HG02885 (cell line): ENCODE results near the gene UNCX.
"Not testable (repeated sequence)": the region's sequence is repeated elsewhere in the genome, so short reads cannot be mapped to it uniquely, and the experiment has no call there.

Experiments used
- ATAC-seq: cut with Tn5 transposase; IDR thresholded peaks from one replicate; pipeline ENCODE4 v1.9.1; 2021; ENCODE audit warnings: mild to moderate bottlenecking; ENCODE audit not compliant: unreplicated experiment, poor library complexity

The UNCX gene

DNA sequence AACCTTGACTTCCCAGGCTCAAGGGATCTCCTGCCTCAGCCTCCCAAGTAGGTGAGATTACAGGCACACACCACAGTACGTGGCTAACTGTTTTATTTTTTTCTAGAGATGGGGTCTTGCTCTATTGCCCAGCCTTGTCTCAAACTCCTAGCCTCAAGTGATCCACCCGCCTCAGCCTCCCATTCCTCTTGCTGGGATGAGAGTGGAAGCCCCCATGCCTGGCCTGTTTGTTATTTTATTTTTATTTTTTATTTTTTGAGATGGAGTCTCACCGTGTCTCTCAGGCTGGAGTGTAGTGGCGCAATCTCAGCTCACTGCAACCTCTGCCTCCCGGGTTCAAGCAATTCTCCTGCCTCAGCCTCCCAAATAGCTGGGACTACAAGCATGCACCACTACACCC lies 20.6 kb upstream of the UNCX start:
- not testable (repeated sequence) for ATAC-seq

DNA sequence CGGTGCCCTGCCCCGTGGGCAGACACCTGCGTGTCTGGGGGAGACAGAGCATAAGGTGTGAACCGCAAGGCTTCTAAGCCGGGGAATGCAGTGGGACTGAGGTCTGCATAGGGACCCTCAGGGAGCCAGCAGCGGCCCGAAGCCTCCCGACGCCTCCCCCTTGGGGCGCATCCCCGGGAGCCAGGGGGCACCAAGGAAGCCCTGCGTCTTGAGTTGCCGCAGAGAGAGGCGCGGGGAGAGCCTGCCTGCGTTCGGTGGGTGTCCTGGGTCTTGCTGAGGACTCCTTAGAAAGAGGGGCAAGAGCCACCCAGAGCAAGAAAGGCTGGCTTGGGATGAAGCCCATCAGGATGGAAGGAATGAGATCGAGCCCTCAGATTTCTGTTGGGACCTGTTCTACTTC lies 18.2 kb upstream of the UNCX start:
- no peak for ATAC-seq

DNA sequence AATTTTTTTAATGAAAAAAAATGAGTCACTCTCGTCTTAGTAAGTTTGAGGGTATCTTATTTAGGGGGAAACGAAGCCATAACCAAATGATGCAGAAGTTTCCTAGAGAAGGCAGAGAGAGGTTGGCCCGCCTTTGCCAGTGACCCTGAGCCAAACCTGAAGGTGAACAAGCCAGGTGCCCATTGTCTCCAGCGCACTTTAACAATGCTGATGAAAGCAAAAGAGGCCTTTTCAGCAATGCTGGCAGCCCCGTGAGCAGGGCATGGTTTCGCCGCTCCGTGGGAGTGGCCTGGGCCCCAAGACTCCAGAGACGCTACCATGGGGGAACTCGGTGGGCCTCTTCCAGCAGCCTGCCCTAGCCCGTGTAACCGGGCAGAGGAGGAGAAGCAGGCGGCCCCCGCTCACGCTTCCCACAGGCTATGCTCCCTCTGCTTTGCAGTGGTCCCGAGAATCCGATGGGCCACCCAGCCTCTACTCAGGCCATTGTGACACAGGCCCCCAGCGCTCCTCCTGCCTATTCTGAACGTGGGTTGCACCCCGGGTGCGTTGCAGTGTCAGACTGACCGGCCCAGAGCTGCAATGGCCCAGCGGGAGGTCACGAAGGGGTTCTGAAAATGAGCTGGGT lies 14.0 kb upstream of the UNCX start:
- no peak for ATAC-seq

DNA sequence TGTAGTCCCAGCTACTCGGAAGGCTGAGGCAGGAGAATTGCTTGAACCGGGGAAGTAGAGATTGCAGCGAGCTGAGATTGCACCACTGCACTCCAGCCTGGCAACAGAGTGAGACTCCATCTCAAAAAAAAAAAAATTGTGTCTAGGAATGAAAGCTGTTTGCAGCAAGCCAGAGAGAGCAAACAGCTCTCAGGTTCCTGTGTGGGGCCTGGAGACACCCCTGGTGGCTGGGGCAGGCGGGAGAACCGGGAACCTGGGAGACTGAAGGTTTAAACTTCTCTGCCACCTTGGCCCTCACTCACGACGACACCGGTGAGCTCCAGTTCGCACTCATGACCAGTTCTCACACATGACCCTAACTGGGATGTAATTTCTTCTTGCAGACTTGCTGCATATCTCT lies 13.2 kb upstream of the UNCX start:
- no peak for ATAC-seq

DNA sequence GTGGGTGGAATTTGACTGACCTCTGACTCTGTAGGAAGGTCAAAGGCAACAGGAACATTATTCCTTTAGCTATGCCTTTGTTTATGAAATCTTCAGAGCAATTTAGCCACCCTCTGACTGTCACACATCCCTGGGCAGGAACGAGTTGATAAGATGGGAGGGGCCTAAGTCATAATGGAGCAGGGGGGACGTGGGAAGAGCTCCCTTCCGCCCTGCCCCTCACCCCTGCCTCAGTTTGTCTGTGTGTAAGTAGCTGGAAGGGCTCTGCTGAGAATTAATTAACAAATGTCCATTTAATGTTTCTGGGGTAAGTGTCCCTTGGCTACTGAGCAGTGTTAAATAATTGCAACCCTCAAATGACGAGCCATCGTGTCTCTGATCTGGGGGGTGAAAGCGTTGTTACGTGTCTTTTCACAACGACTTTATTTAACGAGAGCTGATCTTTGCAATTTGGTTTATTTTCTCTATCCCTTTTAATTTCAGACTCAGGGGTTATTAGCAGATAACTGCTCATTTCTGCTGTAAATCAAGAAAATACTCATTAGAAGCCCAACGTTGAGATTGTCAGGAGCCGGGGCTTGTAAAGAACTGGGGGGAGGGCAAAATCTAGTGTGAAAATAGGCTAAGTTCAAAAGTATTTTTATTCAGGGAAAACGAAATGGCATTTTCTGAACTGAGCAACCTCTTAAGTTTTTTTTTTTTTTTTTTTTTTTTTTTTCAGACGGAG lies 12.5 kb upstream of the UNCX start:
- ATAC-seq, result no peak

DNA sequence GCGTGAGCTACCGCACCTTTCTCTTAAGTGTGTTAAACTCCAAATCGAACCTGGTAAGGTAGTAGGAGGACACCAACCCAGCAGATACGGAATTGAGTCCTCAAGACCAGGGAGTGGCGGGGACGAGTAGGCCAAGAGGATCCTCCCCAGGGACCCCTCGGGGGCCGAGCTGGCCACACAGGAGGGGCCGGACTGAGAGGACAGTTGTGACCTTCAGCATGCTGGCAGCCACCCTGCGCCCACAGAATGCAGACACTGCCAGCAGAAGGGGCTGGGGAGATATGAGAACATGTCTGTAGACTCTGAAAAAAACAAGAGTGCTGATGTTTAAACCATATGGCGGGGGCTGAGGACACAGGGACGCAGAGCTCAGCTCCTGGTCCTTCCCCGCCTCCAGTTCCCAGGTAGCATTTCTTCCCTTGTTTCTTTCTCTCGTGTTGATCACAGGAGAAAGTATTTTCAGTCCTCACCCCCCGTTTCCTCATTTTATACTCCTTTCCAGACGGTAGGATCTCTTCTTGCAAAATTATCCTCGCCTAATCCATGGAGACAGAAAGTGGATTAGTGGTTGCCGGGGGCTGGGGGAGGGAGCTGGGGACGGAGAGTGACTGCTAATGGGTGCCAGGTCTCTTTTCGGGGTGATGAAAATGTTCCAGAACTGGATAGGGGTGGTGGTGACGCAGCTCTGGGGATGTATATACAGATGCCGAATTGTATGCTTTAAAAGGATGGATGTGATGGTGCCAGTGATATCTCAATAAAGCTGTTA lies 11.5 kb upstream of the UNCX start:
- ATAC-seq, result no peak

DNA sequence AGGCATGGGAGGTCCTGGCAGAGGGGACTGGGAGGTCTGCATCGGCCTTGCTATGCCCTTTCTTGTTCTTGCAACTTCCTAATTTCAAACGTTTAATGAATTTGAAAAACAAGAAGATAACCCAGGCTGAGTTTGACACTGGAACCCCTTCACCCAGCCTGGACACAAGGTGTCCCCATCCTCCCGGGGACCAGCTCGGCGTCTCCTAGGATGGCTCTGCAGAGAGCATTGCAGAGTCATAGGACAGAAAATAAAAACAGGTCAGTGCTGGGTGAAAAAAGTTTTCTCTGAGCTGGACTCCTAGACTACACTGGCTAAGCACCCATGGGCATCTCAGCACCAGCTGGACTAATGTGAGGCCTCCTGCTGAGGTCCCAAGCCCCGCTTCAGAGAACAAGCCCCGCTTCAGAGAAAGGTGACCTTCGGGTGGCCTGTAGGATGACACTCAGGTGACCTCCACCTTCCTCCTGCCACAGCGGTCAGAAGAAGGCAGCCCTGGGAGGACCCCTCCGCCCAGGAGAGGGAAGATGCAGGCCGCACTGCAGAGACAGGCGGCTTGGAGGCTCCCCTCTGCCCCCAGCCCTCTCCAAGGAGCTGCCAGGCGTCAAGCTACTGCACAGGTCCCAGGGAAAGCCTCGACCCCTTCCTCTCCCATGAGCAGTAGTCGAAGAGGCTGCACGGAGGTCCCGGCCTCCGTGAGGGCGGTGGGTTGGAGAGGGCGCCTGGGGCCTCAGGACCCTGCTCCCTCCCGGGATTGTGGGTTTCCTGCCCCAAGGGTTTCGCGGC lies 9.3 kb upstream of the UNCX start:
- ATAC-seq, result no peak

DNA sequence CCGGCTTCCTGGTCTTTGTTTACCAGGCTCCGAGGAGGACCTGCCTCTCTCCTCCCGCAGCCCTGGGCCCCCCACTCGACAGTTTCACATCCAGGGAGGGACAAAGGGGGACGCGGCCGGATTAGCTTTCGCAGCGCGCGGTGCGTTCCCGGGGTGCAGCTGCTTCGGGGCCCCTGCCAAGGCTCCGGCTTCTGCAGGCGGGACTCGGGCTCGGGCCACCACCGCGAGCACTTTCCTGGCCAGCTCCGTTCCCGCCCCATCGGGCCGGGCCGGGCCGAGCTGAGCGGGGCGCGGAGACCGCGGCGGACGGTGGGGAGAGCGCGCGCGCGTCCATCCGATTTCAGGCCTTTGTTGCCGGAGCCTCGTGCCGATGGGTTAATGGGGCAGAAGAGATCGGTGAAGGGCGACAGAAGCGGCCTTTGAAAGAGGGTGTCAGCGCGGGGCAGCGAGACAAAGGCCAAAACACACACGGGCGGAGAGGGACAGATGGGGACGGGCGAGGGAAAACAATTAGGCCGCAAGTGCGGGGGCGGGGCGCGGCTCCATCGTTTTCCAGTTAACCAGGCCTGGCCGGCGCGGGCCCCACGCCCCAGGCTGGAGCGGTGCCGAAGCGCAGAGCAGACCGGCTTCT lies 8.5 kb upstream of the UNCX start:
- ATAC-seq, result no peak

DNA sequence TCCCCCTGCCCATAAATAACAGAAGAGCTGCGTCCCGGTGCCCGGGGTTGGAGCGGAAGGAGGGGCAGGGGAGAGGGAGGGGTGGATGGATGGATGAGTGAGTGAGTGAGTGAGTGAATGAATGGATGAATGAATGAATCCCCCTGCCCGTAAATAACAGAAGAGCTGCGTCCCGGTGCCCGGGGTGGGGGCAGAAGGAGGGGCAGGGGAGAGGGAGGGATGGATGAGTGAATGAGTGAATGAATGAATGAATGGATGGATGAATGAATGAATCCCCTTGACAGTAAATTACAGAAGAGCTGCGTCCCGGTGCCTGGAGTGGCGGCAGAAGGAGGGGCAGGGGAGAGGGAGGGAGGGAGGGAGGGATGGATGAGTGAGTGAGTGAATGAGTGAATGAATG lies 7.6 kb upstream of the UNCX start:
- ATAC-seq, result no peak

DNA sequence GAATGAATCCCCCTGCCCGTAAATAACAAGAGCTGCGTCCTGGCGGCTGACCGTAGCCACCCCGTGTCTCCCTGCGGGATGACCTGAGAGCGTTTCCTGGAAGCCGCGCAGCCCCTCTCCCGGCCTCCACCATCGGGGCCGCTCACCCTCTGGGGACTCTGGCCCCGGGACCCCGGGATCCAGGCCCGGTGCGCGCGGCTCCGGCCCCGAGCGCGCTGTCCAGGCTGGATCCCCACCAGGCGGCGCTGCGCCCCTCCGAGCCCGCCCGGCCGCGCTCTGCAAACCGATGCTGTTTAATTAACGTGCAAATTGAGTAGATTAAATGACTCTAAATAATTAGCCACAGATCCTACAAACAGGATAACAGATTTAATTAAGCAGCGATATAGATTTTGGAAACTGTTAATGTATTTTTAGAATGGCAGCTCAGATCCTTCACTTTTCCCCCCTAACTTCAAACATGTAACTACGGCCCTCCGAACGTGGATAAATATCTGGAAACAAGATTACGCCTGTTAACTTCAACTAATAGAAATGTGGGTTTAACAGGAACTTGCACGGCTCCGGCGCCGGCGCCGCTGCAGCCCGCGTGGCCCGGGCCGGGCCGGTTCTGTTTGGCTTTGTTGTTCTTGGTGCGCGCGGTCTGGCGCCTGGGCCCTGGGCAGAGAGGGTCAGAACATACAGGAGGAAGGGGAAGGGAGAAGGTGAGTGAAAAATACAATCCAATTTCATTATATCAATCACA lies 7.1 kb upstream of the UNCX start:
- ATAC-seq, result no peak

DNA sequence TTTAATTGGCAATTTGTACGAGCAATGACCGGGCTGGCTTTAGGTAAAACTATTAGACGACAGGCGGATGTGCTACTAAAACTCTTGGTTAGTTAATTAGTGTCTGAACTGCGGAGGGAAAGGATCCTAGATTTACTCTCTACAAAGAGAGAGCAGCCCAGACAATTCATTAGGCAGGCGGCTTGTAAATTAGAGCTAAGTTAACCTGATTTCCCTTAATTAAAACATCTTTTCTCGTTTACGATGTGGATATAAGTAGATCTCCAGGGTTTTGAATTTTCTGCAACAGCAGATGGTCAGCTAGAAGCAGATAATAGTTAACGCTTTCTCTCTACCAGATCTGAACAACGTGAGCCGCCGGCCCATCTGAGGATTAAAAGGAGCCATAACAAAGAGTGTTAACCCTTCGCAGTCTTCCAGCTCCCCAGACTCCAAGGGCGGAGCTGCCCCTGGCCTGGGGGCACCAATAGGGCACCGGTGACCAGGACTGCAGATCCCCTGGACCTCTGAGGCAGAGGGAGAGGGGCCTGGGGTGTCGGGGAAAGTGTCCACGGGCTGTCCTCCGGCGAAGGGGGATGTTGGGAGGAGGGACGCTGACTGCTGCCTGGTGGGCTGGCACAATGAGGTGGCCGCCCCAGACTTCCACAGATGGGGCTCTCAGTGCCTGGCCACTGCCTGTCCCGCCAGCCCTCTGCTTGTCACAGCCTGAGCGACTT lies 6.3 kb upstream of the UNCX start:
- ATAC-seq, result no peak

DNA sequence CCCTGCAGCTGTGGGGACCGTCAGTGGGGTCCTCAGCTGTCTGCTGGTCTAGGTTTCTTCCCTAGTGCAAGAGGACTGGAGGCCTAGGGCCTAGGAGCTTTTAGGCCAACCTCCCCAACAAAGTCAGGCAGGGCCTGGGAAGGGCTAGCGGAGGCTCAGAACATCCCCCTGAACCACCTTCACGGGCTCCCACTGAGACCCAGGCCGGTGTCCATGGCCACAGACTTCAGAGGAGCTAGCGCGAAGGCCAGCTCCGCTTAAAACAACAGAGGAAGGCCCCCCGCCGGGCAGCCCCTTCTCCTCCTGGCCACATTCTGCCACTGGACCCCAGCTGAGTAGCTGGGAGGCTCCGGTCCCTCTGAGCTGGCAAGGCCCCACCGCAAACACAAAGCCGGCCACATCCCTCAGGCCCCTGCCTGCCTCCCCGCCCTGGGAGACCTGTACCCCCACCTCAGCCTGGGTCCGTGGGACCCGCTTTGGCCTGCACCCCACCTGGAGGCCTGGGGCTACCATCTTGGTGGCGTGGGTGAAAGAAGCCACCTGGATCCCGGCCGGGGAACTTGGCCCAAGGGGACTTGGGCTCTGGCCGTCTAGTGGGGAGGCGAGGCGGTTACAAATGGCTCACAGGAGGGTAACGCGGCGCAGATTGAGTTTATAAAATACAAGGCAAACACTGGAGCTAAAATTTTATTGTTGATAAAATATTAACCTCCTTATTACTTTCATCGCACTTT lies 5.4 kb upstream of the UNCX start:
- ATAC-seq, result no peak

DNA sequence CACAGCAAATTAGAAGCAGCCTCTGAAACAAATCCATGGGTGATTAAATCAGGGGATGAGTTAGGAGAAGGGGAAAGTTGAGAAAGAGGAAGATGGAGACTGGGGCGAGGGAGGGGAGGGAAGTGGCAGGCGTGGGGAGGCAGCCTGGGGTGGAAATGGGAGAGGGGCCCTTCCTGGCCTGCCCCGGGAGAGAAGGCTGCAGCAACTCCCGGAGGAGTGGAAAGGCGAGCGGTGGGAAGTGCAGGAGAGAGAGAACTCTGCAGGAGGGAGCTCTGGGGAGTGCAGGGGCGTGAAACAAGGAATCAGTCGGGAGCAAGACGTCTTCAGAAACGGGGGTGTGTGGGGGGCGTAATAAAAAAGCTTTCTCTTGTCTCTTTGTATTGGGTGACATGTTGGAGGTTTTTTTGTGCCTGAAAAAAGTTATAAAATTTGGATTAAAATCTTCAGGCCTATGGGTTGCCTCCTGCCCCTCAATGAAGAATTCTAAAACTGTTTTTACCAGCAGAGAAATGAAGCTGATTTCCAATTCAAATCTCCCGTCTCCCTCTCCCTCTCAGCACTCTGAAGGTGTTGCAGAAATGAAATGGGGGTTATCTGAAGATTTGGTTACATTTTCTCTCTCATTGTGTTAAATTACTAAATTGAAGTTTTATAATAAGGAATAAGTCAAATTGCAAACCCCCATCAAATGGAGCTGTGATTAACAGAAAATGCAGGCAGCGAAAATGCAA lies 4.7 kb upstream of the UNCX start:
- ATAC-seq, result no peak

DNA sequence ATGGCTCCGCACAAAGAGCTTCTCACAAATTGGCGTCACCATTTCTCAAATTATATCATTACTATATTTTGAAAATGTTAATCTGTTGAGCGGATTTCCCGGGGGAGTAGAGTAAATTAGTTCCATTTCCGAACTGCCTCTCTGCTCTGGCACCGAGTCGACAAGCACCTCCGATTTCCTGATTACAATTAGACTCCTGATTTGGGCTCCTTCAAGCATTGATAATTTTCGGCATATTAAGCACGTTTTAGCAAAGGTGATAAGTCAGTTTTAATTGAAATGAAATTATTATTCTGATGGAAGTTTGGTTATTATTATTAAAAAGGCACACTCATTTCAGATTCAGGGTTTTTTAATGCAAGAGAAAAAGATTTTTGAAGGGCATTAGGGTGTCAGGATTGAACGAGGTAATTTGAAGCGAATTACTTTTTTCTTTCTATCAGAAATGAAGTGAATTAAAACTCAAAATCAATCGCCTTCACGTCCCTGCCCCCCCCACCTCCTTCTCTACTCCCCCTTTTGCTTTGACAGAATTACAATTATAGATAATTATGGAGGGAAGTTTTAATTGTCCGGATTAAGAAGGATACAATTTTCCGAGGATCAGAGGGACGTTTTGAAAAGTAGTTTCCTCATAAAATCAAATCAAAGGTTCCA lies 4.0 kb upstream of the UNCX start:
- no peak for ATAC-seq

DNA sequence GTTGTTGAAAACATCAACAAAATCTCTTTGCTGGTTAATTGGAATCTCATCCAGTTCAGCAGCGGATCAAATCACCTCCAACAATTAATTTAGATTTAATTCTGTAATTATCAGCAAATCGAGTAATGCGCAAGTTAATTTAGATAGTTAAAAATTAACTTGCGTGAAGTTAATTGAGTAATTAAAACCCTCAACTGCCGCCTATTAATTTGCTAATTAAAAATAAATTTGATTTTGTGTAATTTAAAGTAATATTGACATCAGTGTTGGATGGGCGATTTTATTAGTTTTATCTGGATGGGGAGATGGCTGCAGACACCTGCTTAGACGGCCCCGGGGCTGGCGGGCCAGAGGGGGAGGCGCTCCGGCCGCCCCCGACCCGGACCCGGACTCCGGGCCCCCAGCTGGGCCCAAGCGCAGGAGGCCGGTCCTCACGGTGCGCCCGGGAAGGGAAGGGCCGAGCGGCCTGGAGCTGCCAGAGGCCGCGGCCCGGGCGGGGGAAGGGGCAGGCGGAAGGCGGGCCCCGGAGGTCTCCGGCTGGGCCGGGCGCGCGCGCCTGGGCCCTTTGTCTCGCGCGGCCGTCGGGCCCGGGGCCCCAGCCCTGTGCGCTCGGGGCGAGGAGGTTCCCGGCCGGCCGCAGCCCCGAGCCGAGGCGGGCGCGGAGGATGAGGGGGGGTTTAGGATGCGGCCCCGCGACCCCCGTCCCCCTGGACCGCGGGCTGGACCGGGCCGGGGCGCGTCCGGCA lies 3.3 kb upstream of the UNCX start:
- no peak for ATAC-seq

DNA sequence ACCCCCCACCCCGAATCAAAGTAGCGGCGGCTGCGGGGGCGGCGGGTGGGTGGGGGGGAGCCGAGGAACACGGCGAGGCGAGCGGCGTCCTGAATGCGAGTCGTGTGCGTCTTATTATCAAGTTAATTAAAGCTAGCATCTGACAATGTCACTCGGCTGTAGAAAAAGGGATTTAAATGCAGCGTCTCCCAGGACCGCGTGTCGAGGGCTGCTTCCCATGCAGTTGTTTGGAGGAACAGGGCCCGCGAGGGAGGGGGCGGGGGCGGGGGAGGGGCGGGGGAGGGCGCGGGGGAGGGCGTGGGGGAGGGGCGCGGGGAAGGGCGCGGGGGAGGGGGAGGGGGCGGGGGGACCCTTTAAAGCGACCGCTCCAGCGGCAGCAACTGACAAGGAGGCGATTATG lies 2.7 kb upstream of the UNCX start:
- ATAC-seq, result no peak
